COLO829 (cell line): Measurements from ENCODE around the gene CGB3.

Experiments
- DNase-seq: peaks from one replicate; pipeline ENCODE4 v3.0.0; 2012; ENCODE audit warnings: low spot score

CGB3 gene

GRCh38 chr19:49016067-49016839 is 7.9 kb downstream of the CGB3 start:
- no peak for DNase-seq

- DNase-seq = no peak
Observed at GRCh38 chr19:49014870-49015255, 9.3 kb downstream of the CGB3 start.

GRCh38 chr19:49014123-49014869 is 9.8 kb downstream of the CGB3 start:
- no peak for DNase-seq

- DNase-seq = peak; percentile 47
Observed at GRCh38 chr19:49011194-49011593, 12.9 kb downstream of the CGB3 start.

DNA sequence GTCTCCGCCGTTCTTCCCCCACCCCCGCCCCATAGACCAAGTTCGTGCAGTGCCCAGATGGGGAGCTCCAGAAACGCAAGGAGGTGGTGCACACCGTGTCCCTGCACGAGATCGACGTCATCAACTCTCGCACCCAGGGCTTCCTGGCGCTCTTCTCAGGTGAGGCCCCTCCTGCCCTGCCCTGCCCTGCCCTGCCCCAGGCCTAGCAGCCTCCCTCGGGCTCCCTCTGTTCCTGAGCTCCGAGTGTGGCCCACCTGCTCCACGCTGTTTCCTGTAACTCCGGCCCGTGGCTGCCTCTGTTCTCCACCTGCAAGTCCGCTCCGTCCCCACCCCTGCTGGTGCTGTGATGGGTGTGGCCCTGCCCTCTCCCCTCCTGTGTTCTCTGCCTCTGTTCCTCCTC is 13.7 kb downstream of the CGB3 start:
- no peak for DNase-seq

DNA sequence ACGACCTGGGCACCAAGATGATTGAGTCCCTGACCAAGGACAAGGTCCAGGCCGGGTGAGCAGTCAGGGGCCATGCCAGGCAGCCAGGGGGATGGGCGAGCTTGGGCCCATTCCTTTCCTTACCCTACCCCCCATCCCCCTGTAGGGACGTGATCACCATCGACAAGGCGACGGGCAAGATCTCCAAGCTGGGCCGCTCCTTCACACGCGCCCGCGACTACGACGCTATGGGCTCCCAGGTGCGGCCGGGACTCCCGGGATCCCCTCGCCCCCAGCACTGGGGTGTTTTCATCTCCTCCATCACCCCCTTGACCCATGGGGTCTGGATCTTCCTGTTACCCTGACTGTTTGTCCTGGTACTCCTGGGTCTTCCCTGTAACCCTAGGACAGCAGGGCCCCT is 14.3 kb downstream of the CGB3 start:
- DNase-seq = no peak

- DNase-seq = no peak
Observed at GRCh38 chr19:49006905-49007304, 17.2 kb downstream of the CGB3 start.

- no peak for DNase-seq
Observed at GRCh38 chr19:49004964-49005614, 19.0 kb downstream of the CGB3 start.

GRCh38 chr19:49004133-49004532 is 20.0 kb downstream of the CGB3 start:
- no peak for DNase-seq

- DNase-seq = peak; percentile 45
Observed at GRCh38 chr19:48999481-49000325, 24.4 kb downstream of the CGB3 start.

DNA sequence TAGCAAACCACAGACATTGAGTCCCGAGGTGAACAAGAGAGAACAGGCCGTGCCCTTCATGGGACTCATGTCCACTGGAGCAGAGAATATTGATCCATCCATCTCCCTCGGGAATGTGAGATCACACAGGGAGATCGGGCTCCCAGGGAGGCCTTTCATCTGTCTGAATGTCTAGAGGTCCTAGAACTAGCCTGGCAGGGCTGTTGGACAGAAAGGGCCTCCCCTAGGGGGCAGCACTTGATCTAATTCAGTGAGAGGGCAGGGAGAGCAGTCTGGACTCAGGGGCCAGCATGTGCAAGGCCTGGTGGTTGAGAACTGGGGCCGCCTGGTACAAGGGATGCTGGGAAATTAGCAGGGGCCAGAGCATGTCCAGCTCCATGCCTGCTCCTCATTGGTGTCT is 26.2 kb downstream of the CGB3 start:
- peak; percentile 55 for DNase-seq

- DNase-seq = no peak
Observed at GRCh38 chr19:48994035-48994386, 30.1 kb downstream of the CGB3 start.

DNA sequence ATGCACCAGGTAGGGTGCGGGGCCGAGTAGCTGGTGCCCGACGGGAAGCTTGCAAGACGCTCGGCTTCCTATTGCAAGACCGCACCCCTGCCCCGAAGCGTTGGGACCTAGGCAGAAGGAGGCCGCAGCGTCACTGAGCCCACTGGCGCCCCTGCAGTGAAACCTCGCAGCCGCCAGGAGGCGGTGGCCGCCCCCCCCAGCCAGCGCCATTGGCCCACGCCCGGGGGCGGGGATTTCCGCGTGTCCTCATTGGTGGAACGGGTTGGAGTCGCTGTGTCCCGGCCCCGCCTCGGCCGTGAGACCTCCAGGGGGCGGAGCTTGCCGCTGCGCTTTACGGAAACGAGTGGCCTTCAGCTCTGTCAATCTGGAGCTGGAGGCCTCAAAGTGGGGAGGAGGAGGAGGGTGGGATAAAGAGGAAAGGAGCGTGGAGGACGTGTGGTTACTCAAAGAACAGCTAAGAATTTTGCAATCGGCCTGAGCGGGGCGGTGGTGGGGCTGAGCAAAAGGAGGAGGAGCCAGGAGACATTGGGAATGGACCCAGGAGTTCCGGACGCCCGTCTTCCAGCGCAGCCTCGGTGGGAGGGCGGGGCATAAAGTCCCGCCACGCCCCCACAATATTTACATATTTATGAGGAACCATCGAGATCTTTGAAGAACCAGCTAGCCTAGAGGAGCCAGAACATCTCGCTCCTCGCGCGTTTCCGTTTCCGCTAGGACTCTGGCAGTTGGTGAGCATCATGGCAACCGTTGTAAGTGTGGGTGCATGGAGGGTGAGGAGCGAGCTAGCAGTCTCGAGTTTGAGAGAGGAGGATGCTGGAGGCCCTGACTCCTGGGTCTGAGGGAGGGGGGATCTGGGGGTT is 30.7 kb downstream of the CGB3 start, which contains the start of the genes GYS1 and RUVBL2:
Gene GYS1 (minus strand): TSS at position 135 of the 860 bp plus-strand sequence. CDS start 197 bp downstream, outside the sequence.
Gene RUVBL2 (plus strand): TSS at position 713 of the 860 bp plus-strand sequence. CDS start 25 bp downstream, at position 738.
- peak; percentile 100 for DNase-seq

- DNase-seq = no peak
Observed at GRCh38 chr19:48992581-48993174, 31.5 kb downstream of the CGB3 start.

GRCh38 chr19:48991873-48992580 is 32.1 kb downstream of the CGB3 start:
- peak; percentile 87 for DNase-seq

GRCh38 chr19:48991011-48991609 is 33.0 kb downstream of the CGB3 start:
- no peak for DNase-seq

- DNase-seq = no peak
Observed at GRCh38 chr19:48990400-48990799, 33.7 kb downstream of the CGB3 start.

DNA sequence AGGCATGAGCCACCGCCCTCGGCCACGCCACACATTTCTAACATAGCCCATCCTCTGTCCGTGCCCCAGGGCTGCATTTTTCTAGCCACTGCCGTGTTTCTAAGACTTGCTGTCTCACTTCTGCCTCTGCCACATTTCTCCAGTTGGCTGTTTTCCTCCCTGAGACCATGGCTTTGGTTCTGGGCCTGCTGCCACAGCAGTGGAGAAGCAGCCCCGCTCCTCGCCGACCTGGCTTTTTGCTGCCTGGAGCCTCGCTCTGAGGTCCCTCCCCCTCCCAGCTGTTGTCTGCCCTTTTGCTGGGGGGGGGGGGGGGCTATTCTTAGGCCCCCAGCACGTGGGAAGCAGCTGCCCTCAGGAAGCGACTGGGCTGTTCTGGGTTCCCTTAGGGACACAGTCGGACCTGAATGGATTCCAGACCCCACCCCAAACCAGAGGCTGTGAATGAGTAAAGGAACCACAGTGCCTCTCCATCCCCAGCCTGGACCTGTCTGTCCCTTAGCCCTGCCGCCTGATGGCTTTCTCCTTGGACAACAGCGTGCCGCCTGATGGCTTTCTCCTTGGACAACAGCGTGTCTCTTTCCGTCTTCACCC is 34.3 kb downstream of the CGB3 start:
- DNase-seq = no peak

GRCh38 chr19:48988860-48989259 is 35.3 kb downstream of the CGB3 start:
- DNase-seq = no peak
